VCaP (cell line): ENCODE measurements around the gene RAB22A.

Source experiments
- H3K27ac ChIP-seq: fragments of 450-650 bp; 2 replicates; pipeline ENCODE4 v1.5.1; 2017
- CTCF ChIP-seq: fragments of 450-650 bp; conservative IDR thresholded peaks from 2 replicates; pipeline ENCODE4 v1.5.1; 2017; ENCODE audit warnings: mild to moderate bottlenecking, moderate library complexity

RAB22A gene

DNA sequence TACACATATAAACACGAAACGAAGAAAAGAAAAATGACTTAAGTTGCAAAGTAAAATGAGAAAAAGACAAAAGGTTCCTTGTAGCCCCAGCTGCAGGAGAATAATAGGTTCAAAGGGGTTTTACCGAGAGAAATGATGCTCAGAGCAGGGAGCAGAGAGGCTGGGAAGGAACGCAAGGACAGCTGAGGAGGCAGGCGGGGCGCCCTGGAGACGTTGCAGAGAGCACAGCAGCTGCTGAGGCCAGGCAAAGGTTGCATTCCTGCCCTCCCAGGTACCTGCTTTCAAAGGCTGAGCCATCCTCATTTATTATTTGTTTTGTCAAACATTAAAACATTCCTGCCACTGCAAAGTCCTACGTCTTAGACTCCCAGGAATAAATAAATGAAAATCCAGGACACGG, 63.3 kb downstream of the RAB22A start:
- no peak for TF ChIP-seq CTCF
- H3K27ac ChIP-seq, result peak overlapping the region; percentile 24; the same call in 1 of the 2 replicates

DNA sequence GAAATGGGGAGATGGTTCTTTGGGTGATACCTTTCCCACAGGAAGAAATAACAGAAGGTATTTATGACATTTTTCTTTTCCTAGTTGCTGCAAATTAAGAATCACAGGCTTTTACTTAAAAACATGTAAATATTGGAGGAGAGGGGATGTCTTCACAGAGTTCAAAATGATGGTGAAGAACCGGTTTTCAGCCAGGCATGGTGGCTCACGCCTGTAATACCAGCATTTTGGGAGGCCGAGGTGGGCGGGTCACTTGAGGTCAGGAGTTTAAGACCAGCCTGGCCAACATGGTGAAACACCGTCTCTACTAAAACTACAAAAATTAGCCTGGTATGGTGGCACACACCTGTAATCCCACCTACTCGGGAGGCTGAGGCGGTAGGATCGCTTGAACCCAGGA, 63.8 kb downstream of the RAB22A start:
- peak overlapping the region; percentile 24; the same call in 1 of the 2 replicates for H3K27ac ChIP-seq

GRCh38 chr20:58374027-58374850, 64.7 kb downstream of the RAB22A start:
- no peak for TF ChIP-seq CTCF
- H3K27ac ChIP-seq, result no peak overlapping the region

GRCh38 chr20:58374906-58375758, 65.6 kb downstream of the RAB22A start:
- no peak for TF ChIP-seq CTCF
- H3K27ac ChIP-seq, result no peak overlapping the region

GRCh38 chr20:58375759-58376352, 66.3 kb downstream of the RAB22A start:
- no peak for TF ChIP-seq CTCF
- no peak overlapping the region for H3K27ac ChIP-seq

DNA sequence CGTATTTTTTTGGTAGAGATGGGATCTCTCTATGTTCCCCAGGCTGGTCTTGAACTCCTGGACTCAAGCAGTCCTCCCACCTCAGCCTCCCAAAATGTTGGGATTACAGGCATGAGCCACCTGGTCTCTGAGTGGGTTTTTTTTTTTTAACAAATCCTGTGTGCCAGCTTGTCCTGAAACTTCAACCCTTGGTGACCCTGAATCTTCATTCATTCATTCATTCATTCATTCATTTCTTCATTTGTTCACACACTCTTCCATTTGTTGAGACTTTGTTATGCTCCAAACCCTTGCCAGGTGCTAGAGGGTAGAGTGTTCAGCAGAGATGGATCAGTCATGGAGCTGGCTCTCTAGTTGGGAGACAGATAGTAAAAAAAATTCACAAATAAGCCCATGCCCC, 67.5 kb downstream of the RAB22A start:
- no peak overlapping the region for H3K27ac ChIP-seq
- no peak for TF ChIP-seq CTCF

DNA sequence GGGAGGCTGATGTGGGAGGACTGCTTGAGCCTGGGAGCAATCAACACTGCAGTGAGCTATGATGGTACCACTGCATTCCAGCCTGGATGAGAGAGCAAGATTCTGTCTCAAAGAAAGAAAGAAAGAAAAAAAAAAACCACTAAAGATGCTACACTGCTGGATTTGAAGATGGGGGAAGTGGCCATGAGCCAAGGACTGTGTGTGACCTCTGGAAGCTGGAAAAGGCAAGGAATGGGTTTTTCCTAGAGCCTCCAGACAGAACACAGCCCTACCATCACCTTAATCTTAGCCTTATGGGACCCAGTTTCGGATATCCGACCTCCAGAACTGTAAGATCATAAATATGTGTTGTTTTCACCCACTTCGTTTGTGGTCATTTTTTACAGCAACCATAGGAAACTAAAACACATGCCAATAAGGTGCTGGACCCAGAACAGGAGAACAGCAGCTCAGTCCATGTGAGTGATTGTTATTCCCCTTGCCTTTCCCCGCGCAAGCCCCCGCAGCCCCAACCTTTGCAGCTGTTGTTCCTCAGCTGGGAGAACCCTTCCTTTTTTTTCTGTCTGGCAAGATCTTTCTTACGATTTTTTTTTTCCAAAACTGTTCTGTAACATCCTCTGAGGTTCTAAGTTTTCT, 68.4 kb downstream of the RAB22A start:
- TF ChIP-seq CTCF, result no peak
- H3K27ac ChIP-seq, result no peak overlapping the region
